Endothelial cell of umbilical vein (primary cell): ENCODE data around the gene MEI4. TPM values are rescaled to one million over a fixed set of nuclear protein-coding genes. Genes with fewer than 3 reads are reported as not detected.

Source experiments
- BruUV-seq: library from RNA; stranded (reverse); fragments of 400-500 nt; replicated peaks from 2 replicates; lab custom pipeline; 2021; lab: Mats Ljungman, UMichigan
- CTCF ChIA-PET: fragments of 300-600, 350-600 bp; sonication (Branson Sonifier 250); formaldehyde crosslinking; loops from one replicate; lab custom pipeline; 2021; ENCODE audit warnings: antibody characterized with exemption, inconsistent platforms; lab: Charles Lee
- POLR2A ChIA-PET: fragments of 300-600, 350-600 bp; sonication (Branson Sonifier 250); formaldehyde crosslinking; loops from one replicate; lab custom pipeline; 2021; ENCODE audit warnings: antibody characterized with exemption, inconsistent platforms; lab: Charles Lee
- DNase-seq: peaks from one replicate; pipeline ENCODE4 v3.0.0-alpha.2; 2011; ENCODE audit warnings: low read depth, low spot score
- FAIRE-seq: peaks from 2 replicates; lab custom pipeline; 2011; peaks lifted over from hg19 to GRCh38; lab: Jason Lieb, UNC
- H2AFZ ChIP-seq: 2 replicates; pipeline ENCODE4 v1.6.0; 2012; ENCODE audit warnings: low read depth, low read length, control low read depth, inconsistent platforms
- H3K27ac ChIP-seq: 2 replicates; pipeline ENCODE4 v1.5.1; 2011; ENCODE audit warnings: low read depth, mild to moderate bottlenecking, control low read depth, low read length, moderate library complexity; ENCODE audit not compliant: insufficient read depth
- H3K27me3 ChIP-seq, 2 experiments: 2 replicates each; pipeline versions ENCODE4 v1.6.0 to v1.6.1; 2011; ENCODE audit warnings: low read length in 2 of 2, mixed read lengths in 1 of 2; ENCODE audit not compliant: control insufficient read depth in 2 of 2, insufficient read depth in 2 of 2
- H3K36me3 ChIP-seq, 2 experiments: 2 replicates in 1 of 2; 3 replicates in 1 of 2; pipeline ENCODE4 v1.5.1; 2011; ENCODE audit warnings: low read length in 2 of 2, mild to moderate bottlenecking in 1 of 2, moderate library complexity in 1 of 2; ENCODE audit not compliant: control insufficient read depth in 2 of 2, insufficient read depth in 2 of 2; ENCODE audit errors: extremely low read depth in 1 of 2
- H3K4me1 ChIP-seq: 3 replicates; pipeline ENCODE4 v1.5.1; 2011; ENCODE audit warnings: mild to moderate bottlenecking, low read length; ENCODE audit not compliant: control insufficient read depth, insufficient read depth; ENCODE audit errors: extremely low read depth
- H3K4me2 ChIP-seq: 2 replicates; pipeline ENCODE4 v1.6.1; 2011; ENCODE audit warnings: low read length, control low read depth, mixed read lengths; ENCODE audit not compliant: insufficient read depth
- H3K4me3 ChIP-seq, 3 experiments: fragments of 200-600 bp in 1 of 3; sonication (generic), shearing (Covaris generic) in 1 of 3; replicated peaks in 1 of 3; 2 replicates each; pipeline ENCODE4 v1.5.1; 2011 to 2016; ENCODE audit warnings: control low read depth in 3 of 3, low read length in 3 of 3, mild to moderate bottlenecking in 2 of 3, inconsistent platforms in 1 of 3, low read depth in 1 of 3, moderate library complexity in 1 of 3; ENCODE audit not compliant: insufficient read depth in 1 of 3
- H3K79me2 ChIP-seq: 2 replicates; pipeline ENCODE4 v1.6.0; 2012; ENCODE audit warnings: low read length, inconsistent platforms; ENCODE audit not compliant: control insufficient read depth, insufficient read depth
- H3K9ac ChIP-seq: replicated peaks from 2 replicates; pipeline ENCODE3; 2011; ENCODE audit warnings: low read length, control low read depth; ENCODE audit not compliant: insufficient read depth; ENCODE audit errors: extremely low read depth
- H3K9me1 ChIP-seq: replicated peaks from 3 replicates; pipeline ENCODE4 v1.6.0; 2011; ENCODE audit warnings: mild to moderate bottlenecking, low read length; ENCODE audit not compliant: control insufficient read depth, insufficient read depth; ENCODE audit errors: extremely low read depth
- H3K9me3 ChIP-seq: replicated peaks from 2 replicates; pipeline ENCODE4 v1.5.1; 2012; ENCODE audit warnings: low read length, inconsistent platforms; ENCODE audit not compliant: control insufficient read depth, insufficient read depth
- H4K20me1 ChIP-seq: replicated peaks from 2 replicates; pipeline ENCODE3; 2011; ENCODE audit warnings: mild to moderate bottlenecking, low read length; ENCODE audit not compliant: control insufficient read depth, insufficient read depth; ENCODE audit errors: extremely low read depth
- CTCF ChIP-seq, 2 donors: IDR thresholded peaks; 1 replicate in 1 of 2; 2 replicates in 1 of 2; pipeline ENCODE4 v1.5.1; 2011; ENCODE audit warnings: low read length in 2 of 2, mild to moderate bottlenecking in 2 of 2, moderate library complexity in 2 of 2, control low read depth in 1 of 2, inconsistent platforms in 1 of 2, low read depth in 1 of 2; ENCODE audit not compliant: insufficient read depth in 1 of 2; ENCODE audit errors: extremely low read depth in 1 of 2
- EZH2 ChIP-seq: IDR thresholded peaks from 2 replicates; pipeline ENCODE4 v1.6.1; 2012; ENCODE audit warnings: borderline replicate concordance, low read depth, mild to moderate bottlenecking, moderate library complexity, low read length, inconsistent platforms; ENCODE audit not compliant: severe bottlenecking
- FOS ChIP-seq: IDR thresholded peaks from 2 replicates; pipeline ENCODE4 v1.6.1; 2011; ENCODE audit warnings: mild to moderate bottlenecking, low read length, moderate library complexity, borderline replicate concordance; ENCODE audit not compliant: insufficient read depth
- GATA2 ChIP-seq: IDR thresholded peaks from 2 replicates; pipeline ENCODE4 v1.7.0; 2011; ENCODE audit warnings: low read depth, mild to moderate bottlenecking, moderate library complexity, mixed read lengths, low read length; ENCODE audit not compliant: insufficient read length, insufficient read depth
- JUN ChIP-seq: IDR thresholded peaks from 2 replicates; pipeline ENCODE4 v1.6.1; 2011; ENCODE audit warnings: borderline replicate concordance, low read depth; ENCODE audit not compliant: insufficient read length, insufficient read depth
- MAX ChIP-seq: IDR thresholded peaks from 2 replicates; pipeline ENCODE4 v1.6.1; 2011; ENCODE audit not compliant: insufficient read depth, insufficient read length
- MYC ChIP-seq: IDR thresholded peaks from one replicate; pipeline ENCODE4 v1.6.1; 2011; ENCODE audit warnings: mild to moderate bottlenecking, low read depth, low read length
- POLR2A ChIP-seq: IDR thresholded peaks from 2 replicates; pipeline ENCODE4 v1.6.1; 2012; ENCODE audit warnings: low read depth, mild to moderate bottlenecking, control low read depth, low read length
- POLR2AphosphoS5 ChIP-seq: IDR thresholded peaks from 2 replicates; pipeline ENCODE4 v1.6.1; 2012; ENCODE audit warnings: low read depth, mild to moderate bottlenecking, control low read depth, low read length, moderate library complexity; ENCODE audit not compliant: insufficient read depth
- dilution Hi-C: fragments of 300-500 bp; cut with MboI; formaldehyde crosslinking; loops from one replicate; pipeline ENCODE4 v1.15.0; 2019; ENCODE audit warnings: low sequenced_read_pairs; ENCODE audit not compliant: extremely low pct_ligation_motif_present
- intact Hi-C: fragments of 100-400 bp; cut with micrococcal nuclease; formaldehyde crosslinking; loops from one replicate; pipeline ENCODE4 v1.10.0; 2022
- polyA plus RNA-seq, 4 experiments: library from polyadenylated mRNA; depleted of rRNA in 3 of 4; stranded (reverse) in 3 of 4; unstranded in 1 of 4; fragments of >200 nt; gene quantifications; 2 replicates each; pipeline versions ENCODE4 v1.2.1 to v1.2.3, GENCODE V29; 2011 to 2012; ENCODE audit warnings: missing spikeins in 1 of 4
- total RNA-seq: library from RNA; stranded (reverse); gene quantifications from 2 replicates; pipeline ENCODE4 v1.2.3, GENCODE V29; 2021

The MEI4 gene
- total and polyA plus RNA-seq, 2 donors (not counting 3 experiments of a cell fraction or from before 2014, with no cell fraction given), result not detected

- Histone ChIP-seq H4K20me1 (no peaks in the 10 kb centered on the region), H3K79me2 (no peaks in the 10 kb centered on the region), H3K4me3 (no peak overlapping the region), H3K27ac (no peak overlapping the region), H3K27me3 (no peaks in the 10 kb centered on the region), H3K4me1 (no peaks in the 10 kb centered on the region), H3K9me3 (no peaks in the 10 kb centered on the region), H2AFZ (no peak overlapping the region), H3K9me1 (no peaks in the 10 kb centered on the region), H3K36me3 (no peaks in the 10 kb centered on the region), H3K9ac (no peak overlapping the region), H3K4me2 (no peak overlapping the region)
- dilution Hi-C loops (no loop called here), intact Hi-C loops (no loop called here)
- FAIRE-seq, result no peak
- no peak for TF ChIP-seq POLR2AphosphoS5
- no peak for TF ChIP-seq POLR2A
- no peak for TF ChIP-seq JUN
- TF ChIP-seq MYC, result no peak
- TF ChIP-seq EZH2, result no peak
- no peak for TF ChIP-seq CTCF (IDR thresholded peaks at IDR 0.05; ENCODE audit: extremely low read depth in 1 of 2, insufficient read depth in 1 of 2, low read depth in 1 of 2, low read length in 2 of 2)
- TF ChIP-seq GATA2, result no peak
- no peak for TF ChIP-seq MAX
- no peak for TF ChIP-seq FOS
- BruUV-seq, result no TSS peak
- ChIA-PET POLR2A (no interaction called here), CTCF (interaction anchor here (0.9 to 1.9 kb wide), 4 partner anchors 10 to 33 kb away, joined by 3 to 8 read pairs (median 3); no protein-coding TSS in a partner anchor)
- DNase-seq, result no peak
These were observed 45.8 kb upstream of the MEI4 start for GRCh38 chr6:77607004-77607403.
